ENCODE results near the gene XPOT. TPM values are rescaled to one million over a fixed set of nuclear protein-coding genes. Genes with fewer than 3 reads are reported as not detected.

XPOT gene
- total and polyA plus RNA-seq, 2 donors (not counting 1 experiment from before 2014, with no cell fraction given) = 92.6 to 205 TPM

DNA sequence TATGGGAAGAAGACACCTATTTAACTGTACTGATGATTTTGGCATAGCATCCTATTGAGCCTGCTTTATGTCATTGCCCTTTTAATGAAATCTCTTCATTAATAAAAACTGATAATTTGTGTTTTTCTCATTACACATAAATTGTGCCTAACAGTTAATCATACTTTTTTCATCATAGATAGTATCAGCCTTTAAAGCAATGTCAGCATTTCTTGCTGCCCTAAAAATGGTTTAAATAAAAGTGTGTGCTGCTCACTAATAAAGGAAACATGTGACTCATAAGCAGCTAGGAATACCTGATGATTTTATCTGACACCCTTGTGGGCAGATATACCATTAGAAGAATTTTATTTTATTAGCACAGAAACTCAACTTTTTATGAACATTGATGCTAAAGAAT, 74.5 kb downstream of the XPOT start:
- Histone ChIP-seq H3K4me1 (ENCODE audit: control insufficient read depth, extremely low read depth, insufficient read depth, low read length) (no peaks in the 10 kb centered on the region), H3K9me3 (ENCODE audit: control insufficient read depth, insufficient read depth, low read depth, low read length) (no peaks in the 10 kb centered on the region), H3K9ac (ENCODE audit: insufficient read depth, low read length) (peak overlapping the region; percentile 7), H3K27ac (ENCODE audit: insufficient read depth, low read length) (no peak overlapping the region), H4K20me1 (ENCODE audit: control insufficient read depth, extremely low read depth, insufficient read depth, low read length) (no peaks in the 10 kb centered on the region), H3K36me3 (ENCODE audit: control insufficient read depth, insufficient read depth, low read length) (peaks cover 6% of the 10 kb centered on the region), H3K79me2 (ENCODE audit: control insufficient read depth, insufficient read depth, low read length) (peaks cover 8% of the 10 kb centered on the region), H3K27me3 (ENCODE audit: control insufficient read depth, insufficient read depth, low read length) (no peaks in the 10 kb centered on the region), H3K4me2 (ENCODE audit: extremely low read depth, insufficient read depth, low read length) (no peak overlapping the region), H3K4me3 (replicated peaks in 1 of 4; ENCODE audit: control extremely low read depth in 1 of 4, insufficient read depth in 1 of 4, low read depth in 3 of 4, low read length in 4 of 4) (no peak overlapping the region), H2AFZ (ENCODE audit: low read length) (no peak overlapping the region)
- TF ChIP-seq, protein P1, sequence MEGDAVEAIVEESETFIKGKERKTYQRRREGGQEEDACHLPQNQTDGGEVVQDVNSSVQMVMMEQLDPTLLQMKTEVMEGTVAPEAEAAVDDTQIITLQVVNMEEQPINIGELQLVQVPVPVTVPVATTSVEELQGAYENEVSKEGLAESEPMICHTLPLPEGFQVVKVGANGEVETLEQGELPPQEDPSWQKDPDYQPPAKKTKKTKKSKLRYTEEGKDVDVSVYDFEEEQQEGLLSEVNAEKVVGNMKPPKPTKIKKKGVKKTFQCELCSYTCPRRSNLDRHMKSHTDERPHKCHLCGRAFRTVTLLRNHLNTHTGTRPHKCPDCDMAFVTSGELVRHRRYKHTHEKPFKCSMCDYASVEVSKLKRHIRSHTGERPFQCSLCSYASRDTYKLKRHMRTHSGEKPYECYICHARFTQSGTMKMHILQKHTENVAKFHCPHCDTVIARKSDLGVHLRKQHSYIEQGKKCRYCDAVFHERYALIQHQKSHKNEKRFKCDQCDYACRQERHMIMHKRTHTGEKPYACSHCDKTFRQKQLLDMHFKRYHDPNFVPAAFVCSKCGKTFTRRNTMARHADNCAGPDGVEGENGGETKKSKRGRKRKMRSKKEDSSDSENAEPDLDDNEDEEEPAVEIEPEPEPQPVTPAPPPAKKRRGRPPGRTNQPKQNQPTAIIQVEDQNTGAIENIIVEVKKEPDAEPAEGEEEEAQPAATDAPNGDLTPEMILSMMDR (conservative IDR thresholded peaks at IDR 0.05 in 1 of 2, IDR thresholded peaks at IDR 0.05 in 1 of 2; ENCODE audit: low read depth in 1 of 2, low read length in 2 of 2) = no peak
- TF ChIP-seq EZH2 (IDR thresholded peaks at IDR 0.05; ENCODE audit: low read length, missing control alignments) = no peak
- DNase-seq (ENCODE audit: low read depth in 2 of 2) = no peak

GRCh38 chr12:64480148-64480547, 76.0 kb downstream of the XPOT start:
- peaks cover 9% of the 10 kb centered on the region for H3K36me3 ChIP-seq (ENCODE audit: control insufficient read depth, insufficient read depth, low read length)
- no peak overlapping the region for H3K9ac ChIP-seq (ENCODE audit: insufficient read depth, low read length)
- H3K79me2 ChIP-seq (ENCODE audit: control insufficient read depth, insufficient read depth, low read length) = peaks cover 8% of the 10 kb centered on the region
- no peak overlapping the region for H3K4me3 ChIP-seq (replicated peaks in 1 of 4; ENCODE audit: control extremely low read depth in 1 of 4, insufficient read depth in 1 of 4, low read depth in 3 of 4, low read length in 4 of 4)
- no peak overlapping the region for H3K27ac ChIP-seq (ENCODE audit: insufficient read depth, low read length)
- no peaks in the 10 kb centered on the region for H4K20me1 ChIP-seq (ENCODE audit: control insufficient read depth, extremely low read depth, insufficient read depth, low read length)
- peak; percentile 35 for DNase-seq (ENCODE audit: low read depth in 2 of 2)
- H3K4me1 ChIP-seq (ENCODE audit: control insufficient read depth, extremely low read depth, insufficient read depth, low read length) = no peaks in the 10 kb centered on the region
- H3K4me2 ChIP-seq (ENCODE audit: extremely low read depth, insufficient read depth, low read length) = no peak overlapping the region
- no peak for TF ChIP-seq EZH2 (IDR thresholded peaks at IDR 0.05; ENCODE audit: low read length, missing control alignments)
- TF ChIP-seq, protein P1 (conservative IDR thresholded peaks at IDR 0.05 in 1 of 2, IDR thresholded peaks at IDR 0.05 in 1 of 2; ENCODE audit: low read depth in 1 of 2, low read length in 2 of 2) = no peak
- H3K27me3 ChIP-seq (ENCODE audit: control insufficient read depth, insufficient read depth, low read length) = no peaks in the 10 kb centered on the region
- H2AFZ ChIP-seq (ENCODE audit: low read length) = no peak overlapping the region
- no peaks in the 10 kb centered on the region for H3K9me3 ChIP-seq (ENCODE audit: control insufficient read depth, insufficient read depth, low read depth, low read length)

DNA sequence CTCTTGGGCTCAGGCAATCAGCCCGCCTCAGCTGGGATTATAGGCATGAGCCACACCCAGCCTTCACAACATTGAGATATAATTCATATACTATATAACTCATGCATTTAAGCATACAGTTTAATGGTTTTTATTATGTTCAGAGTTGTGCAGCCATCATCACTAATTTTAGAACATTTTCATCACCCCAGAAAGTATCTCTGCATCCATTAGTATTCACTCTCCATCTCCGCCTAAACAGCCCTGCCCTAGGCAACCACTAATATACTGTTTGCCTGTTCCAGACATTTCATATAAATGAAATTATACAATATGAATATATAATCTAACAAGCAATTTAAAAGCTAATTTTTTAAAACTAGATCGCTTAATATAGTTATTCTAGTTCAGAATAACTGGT, 82.5 kb downstream of the XPOT start:
- peaks cover 14% of the 10 kb centered on the region for H3K36me3 ChIP-seq (ENCODE audit: control insufficient read depth, insufficient read depth, low read length)
- TF ChIP-seq EZH2 (IDR thresholded peaks at IDR 0.05; ENCODE audit: low read length, missing control alignments) = no peak
- TF ChIP-seq, protein P1 (conservative IDR thresholded peaks at IDR 0.05 in 1 of 2, IDR thresholded peaks at IDR 0.05 in 1 of 2; ENCODE audit: low read depth in 1 of 2, low read length in 2 of 2) = no peak
- H3K4me3 ChIP-seq (replicated peaks in 1 of 4; ENCODE audit: control extremely low read depth in 1 of 4, insufficient read depth in 1 of 4, low read depth in 3 of 4, low read length in 4 of 4) = no peak overlapping the region
- no peaks in the 10 kb centered on the region for H3K79me2 ChIP-seq (ENCODE audit: control insufficient read depth, insufficient read depth, low read length)
- H3K27ac ChIP-seq (ENCODE audit: insufficient read depth, low read length) = no peak overlapping the region
- H2AFZ ChIP-seq (ENCODE audit: low read length) = no peak overlapping the region
- no peaks in the 10 kb centered on the region for H3K4me1 ChIP-seq (ENCODE audit: control insufficient read depth, extremely low read depth, insufficient read depth, low read length)
- DNase-seq (ENCODE audit: low read depth in 2 of 2) = no peak
- H3K9me3 ChIP-seq (ENCODE audit: control insufficient read depth, insufficient read depth, low read depth, low read length) = no peaks in the 10 kb centered on the region
- H3K4me2 ChIP-seq (ENCODE audit: extremely low read depth, insufficient read depth, low read length) = no peak overlapping the region
- H4K20me1 ChIP-seq (ENCODE audit: control insufficient read depth, extremely low read depth, insufficient read depth, low read length) = no peaks in the 10 kb centered on the region
- H3K9ac ChIP-seq (ENCODE audit: insufficient read depth, low read length) = no peak overlapping the region
- H3K27me3 ChIP-seq (ENCODE audit: control insufficient read depth, insufficient read depth, low read length) = no peaks in the 10 kb centered on the region

All from fibroblast of lung (primary cell).